Activated CD4-positive, CD25-positive, alpha-beta regulatory T cell treated with anti-CD3 and anti-CD28 coated beads, Interleukin-2, amount 50 U/mL, for 16 hours (primary cell): ENCODE data around the gene MPV17.
"Not testable (repeated sequence)": the region's sequence is repeated elsewhere in the genome, so short reads cannot be mapped to it uniquely, and the experiment has no call there.

Experiments
- DNase-seq: peaks from one replicate; pipeline ENCODE4 v3.0.0-alpha.2; 2020; ENCODE audit warnings: low read depth, low spot score

MPV17 gene

DNA sequence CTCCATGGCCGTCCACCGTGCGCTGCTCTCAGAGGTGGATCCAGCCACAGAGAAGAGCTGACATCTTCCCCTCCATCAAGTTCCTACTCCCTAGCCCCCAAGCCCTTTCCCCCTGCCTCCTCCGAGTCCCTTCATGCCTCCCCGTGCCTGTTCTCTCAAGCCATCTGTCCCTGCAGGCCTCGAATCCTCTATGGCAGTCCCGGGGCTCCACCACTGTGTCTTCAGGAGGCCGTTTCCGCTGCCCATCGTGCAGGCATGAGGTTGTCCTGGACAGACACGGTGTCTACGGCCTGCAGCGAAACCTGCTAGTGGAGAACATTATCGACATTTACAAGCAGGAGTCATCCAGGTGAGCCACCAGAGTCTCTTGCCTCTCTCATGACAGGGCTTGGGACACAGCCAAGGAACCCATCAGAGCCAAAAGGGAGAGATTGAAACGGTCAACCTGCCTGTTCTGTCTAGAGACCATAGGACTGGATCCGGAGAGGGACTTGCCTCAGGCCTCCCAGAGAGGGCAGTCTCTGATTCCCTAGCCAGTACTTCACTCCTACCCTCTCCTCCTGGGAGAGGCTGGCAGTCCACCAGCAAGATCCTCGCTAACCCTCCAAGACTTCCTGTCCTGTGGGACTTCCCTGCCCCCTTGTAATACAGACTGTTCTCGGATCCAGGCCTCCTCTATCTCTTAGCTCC is 24.4 kb downstream of the MPV17 start:
- DNase-seq = no peak

DNA sequence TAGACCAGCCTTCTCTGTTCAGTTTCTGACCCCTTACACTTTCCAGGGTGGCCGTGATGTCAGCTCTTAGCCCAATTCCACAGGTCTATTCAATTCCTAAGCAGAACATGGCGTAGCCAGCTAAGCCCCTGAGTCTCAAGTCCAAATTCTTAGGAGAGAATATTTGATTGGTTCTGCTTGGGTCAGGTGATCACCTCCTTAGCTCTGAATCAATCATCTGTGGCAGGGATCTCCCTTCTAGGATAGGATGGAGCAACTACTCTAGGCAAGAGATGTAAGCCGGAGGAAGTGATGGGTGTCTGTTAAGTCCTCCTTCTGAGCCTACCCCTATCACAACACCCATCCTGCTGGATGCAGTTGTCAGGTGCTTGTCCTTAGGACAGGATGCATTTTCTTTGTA is 25.7 kb downstream of the MPV17 start:
- no peak for DNase-seq

GRCh38 chr2:27296481-27296880 is 26.4 kb downstream of the MPV17 start:
- no peak for DNase-seq

DNA sequence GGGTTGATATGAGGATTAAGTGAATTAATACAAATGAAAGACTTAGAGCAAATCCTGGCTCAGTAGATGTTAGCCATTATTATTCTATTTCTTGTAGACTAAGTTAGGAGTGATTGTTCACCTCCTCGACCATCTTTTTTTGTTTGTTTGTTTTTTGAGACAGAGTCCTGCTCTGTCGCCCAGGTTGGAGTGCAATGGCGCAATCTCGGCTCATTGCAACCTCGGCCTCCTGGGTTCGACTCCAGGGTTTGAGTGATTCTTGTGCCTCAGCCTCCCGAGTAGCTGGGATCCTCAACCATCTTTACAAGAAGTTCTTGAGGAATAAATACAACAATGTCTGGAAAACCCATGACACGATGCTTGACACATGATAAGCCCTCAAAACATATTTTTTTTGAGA is 28.0 kb downstream of the MPV17 start:
- no peak for DNase-seq

DNA sequence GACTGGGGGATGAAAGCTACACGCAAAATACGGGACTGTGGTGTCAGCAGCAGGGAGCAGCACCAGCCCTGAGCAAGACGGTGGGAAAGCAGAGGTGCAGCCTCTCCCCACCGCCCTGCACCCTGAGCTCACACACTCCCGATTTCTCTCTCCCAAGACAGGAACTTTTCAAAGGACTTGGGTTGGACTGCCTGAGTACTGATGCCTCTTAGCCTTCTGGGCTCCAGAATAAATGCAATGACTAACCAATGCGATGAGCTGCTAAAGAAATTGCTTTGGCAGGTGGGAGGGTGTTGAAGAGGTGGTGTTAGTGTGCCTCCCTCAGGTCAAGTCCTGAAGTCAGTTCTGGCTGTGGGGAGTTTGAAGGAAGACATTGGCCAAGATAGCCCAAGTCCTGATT is 31.0 kb downstream of the MPV17 start:
- DNase-seq = no peak

GRCh38 chr2:27290549-27290948 is 32.3 kb downstream of the MPV17 start:
- no peak for DNase-seq

GRCh38 chr2:27288610-27289009 is 34.3 kb downstream of the MPV17 start:
- no peak for DNase-seq

DNA sequence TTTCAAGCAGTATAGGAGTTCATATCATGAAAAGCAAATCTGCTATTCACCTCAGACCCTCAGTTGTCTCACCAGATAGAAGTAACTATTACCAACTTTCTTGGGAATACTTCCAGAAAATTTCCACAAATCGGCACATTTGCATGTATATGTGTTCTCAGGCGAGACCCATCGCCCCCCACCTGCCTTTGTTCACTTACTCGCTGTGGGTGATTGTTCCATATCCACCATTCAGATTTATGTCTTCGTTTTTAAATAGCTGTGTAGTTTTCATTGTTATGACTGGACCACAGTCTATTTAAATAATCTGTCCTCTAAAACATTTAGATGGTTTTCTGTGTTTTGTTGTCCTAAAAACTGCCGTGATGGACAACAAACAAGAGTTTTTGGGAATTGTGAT is 37.4 kb downstream of the MPV17 start:
- DNase-seq = no peak

- DNase-seq = no peak
Measured at GRCh38 chr2:27284996-27285395, 37.9 kb downstream of the MPV17 start.

DNA sequence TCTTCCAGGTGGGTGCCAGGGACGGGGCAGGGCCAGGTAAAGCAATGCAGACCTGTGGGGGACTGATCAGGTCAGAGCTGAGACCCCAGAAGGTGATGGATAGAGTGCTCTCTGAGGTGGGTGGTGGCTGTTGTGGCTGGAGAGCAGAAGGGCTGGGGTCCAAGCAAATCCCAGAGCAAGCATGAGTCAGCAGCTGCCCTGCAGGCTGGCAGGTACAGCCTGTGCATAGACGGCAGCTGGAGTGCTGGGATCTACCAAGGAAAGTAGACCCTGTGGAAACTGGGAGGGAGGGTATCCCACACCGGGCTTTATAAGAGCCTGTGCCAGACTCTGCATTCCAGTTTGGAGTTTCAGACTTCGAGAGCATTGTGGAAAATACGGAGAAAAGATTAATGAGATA is 40.0 kb downstream of the MPV17 start:
- DNase-seq = no peak

GRCh38 chr2:27281855-27282559 is 40.9 kb downstream of the MPV17 start, which contains the start of gene TRIM54:
TRIM54 (plus strand) TSS chr2:27282429; CDS start chr2:27282732, 303 bp downstream.
- no peak for DNase-seq

DNA sequence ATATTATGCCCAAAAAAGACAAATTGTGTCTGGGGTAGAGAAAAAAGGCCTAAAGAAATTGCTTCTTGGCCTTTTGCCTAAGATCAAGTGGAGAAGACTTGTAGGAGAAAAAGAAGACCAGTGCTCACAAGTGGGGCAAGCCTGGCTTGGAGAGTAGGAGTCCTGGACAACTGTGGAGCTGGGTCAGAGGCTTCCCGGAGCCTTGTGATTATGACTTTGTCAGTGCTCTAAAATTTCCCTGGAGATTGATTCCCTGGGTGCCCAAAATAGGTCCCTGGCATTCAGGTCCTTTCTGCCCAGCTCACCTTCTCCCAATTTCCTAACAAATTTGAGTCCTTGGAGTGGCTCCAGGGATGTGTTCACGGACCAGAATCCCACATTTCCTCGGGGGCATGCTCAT is 41.5 kb downstream of the MPV17 start:
- DNase-seq = no peak

DNA sequence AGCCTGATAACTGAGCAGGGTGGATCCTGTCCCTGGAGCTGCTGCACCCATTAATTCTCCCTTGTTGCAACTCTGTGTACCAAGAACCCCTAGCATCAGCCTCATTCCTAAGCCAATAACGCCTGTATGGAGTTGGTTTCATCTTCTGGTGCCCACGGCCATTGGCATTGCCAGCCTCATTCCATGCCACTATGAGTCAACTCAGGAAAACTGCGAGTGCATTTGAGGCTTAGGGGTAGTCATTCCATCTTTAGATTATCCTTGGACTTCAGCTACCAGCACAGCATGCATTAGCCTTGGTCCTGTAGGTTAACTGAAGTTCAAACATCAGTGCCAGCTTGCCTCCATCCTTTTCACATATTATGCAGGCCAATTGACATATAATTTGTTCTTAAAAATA is 42.1 kb downstream of the MPV17 start:
- no peak for DNase-seq

DNA sequence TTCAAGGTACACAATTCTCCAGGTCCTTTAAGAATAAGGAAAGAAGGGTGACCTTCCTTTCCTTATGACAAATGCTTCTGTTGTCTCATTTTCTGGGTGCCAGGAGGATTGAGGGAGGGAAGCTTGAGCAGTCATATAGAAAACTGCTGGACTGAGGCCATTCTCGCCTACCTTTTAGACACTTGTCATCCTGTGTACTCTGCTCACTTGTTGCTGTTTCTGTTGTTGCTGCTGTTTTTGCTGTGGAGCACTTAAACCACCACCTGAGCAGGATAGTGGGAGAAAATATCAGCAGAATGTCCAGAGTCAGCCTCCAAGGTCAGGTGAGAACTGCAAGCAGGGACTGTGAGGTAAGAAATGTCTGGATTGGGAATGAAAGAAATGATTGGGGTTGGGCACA is 44.9 kb downstream of the MPV17 start:
- no peak for DNase-seq

GRCh38 chr2:27275211-27276150 is 47.4 kb downstream of the MPV17 start, which contains the start of gene DNAJC5G:
DNAJC5G (plus strand) TSS chr2:27275433; CDS start chr2:27276729, 1,296 bp downstream.
- no peak for DNase-seq

DNA sequence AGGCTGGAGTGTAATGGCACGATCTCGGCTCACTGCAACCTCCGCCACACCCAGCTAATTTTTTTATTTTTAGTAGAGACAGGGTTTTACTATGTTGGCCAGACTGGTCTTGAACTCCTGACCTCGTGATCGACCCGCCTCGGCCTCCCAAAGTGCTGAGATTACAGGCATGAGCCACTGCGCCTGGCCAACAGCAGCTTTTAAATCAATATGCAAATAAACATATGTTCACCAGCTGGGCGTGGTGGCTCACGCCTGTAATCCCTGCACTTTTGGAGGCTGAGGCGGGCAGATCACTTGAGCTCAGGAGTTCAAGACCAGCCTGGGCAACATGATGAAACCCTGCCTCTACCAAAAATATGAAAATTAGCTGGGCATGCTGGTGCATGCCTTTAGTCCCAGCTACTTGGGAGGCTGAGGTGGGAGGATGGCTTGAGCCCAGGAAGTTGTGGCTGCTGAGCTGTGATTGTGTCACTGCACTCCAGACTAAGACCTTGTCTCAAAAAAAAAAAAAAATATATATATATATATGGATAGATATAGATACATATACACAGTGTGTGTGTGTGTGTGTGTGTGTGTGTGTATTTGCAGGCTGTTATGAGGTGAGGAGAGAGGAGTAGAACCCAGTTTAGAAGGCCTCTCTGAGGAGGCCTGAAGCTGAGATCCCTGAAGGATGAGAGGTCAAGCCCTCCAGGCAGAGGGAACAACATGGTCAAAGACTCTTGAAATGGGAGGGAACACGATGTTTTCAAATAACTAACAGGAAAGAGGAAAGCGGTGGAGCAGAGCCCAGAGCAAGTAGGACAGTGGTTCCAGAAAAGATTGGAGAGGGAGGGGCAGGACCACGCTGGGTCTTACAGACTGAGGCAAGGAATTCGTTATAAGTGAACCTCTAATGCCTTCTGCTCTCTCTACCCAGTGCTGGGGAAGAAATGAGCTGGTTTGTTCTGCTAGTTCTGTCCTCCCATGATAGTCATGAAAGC is 50.1 kb downstream of the MPV17 start:
- DNase-seq = not testable (repeated sequence)

DNA sequence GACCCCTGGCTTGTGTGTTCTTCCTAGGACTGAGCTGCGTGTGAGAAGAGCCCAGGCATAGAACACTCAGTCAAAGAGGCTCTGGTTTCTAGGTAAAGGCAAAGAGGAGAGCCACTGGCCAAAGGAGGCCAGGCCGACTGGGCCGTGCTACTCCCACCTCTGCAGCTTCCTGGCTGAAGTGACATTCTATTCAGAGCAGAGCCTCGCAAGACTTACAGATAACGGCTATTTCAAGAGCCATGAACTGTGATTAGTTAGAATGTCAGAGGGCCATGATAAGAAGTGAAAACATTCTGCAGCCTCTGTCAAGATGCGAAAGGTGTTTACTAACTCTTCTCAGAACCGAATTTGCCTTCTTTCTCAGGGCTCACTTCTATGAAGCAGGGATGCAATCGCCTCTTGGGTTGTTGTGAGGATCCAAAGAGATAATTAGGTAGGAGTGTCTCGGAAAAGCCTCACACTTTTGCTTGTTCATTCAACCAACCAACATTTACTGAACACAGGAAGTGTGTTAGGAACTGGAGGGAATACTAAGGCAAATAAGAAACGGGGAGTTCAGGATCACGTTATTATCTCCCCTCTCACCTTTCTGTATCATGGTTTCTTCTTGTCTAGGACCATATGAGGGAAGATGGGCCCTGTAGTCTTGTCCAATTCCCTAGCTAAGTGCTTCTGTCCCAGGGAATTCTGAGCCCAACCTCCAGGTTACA is 51.1 kb downstream of the MPV17 start:
- DNase-seq = no peak

DNA sequence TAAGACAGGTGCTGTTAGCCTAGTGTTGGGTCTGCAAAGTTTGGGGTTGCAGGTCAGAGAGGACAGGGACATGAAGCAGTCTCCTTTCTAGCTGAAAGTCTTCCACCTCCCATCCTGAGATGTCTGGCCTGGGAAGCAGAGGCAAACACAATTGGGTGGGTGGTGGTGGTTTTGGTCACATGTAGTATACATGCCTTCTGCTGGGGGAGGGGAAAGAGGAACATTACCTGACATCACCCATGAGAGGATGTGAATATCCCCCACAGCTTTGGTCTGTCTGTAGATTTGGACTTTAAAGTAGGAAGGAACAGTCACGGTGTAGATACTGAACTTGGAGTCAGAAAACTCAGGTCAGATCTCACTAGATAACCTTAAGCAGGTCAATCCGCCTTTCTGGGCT is 52.2 kb downstream of the MPV17 start:
- no peak for DNase-seq

GRCh38 chr2:27270131-27270530 is 52.8 kb downstream of the MPV17 start:
- no peak for DNase-seq

DNA sequence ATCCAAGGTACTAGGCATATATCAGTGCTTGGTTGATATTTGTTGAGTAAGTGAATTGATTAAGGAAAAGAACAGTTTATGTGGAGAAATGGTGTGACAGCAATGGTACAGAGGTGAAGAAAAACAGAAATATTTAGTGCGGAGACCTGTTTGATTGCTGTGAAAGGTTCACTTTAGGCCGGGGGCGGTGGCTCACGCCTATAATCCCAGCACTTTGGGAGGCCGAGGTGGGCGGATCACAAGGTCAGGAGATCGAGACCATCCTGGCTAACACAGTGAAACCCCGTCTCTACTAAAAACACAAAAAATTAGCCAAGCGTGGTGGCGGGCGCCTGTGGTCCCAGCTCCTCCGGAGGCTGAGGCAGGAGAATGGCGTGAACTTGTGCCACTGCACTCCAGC is 54.6 kb downstream of the MPV17 start:
- DNase-seq = not testable (repeated sequence)
